Measurements from ENCODE around the gene CLDN1. TPM values are rescaled to one million over a fixed set of nuclear protein-coding genes. Genes with fewer than 3 reads are reported as not detected.

Gene CLDN1, protein sequence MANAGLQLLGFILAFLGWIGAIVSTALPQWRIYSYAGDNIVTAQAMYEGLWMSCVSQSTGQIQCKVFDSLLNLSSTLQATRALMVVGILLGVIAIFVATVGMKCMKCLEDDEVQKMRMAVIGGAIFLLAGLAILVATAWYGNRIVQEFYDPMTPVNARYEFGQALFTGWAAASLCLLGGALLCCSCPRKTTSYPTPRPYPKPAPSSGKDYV
- polyA plus RNA-seq (2013, experiment 1 of 2; ENCODE audit: insufficient read length): 2.1 TPM
- polyA plus RNA-seq (2013, experiment 2 of 2; ENCODE audit: insufficient read length): 2.0 TPM

DNA sequence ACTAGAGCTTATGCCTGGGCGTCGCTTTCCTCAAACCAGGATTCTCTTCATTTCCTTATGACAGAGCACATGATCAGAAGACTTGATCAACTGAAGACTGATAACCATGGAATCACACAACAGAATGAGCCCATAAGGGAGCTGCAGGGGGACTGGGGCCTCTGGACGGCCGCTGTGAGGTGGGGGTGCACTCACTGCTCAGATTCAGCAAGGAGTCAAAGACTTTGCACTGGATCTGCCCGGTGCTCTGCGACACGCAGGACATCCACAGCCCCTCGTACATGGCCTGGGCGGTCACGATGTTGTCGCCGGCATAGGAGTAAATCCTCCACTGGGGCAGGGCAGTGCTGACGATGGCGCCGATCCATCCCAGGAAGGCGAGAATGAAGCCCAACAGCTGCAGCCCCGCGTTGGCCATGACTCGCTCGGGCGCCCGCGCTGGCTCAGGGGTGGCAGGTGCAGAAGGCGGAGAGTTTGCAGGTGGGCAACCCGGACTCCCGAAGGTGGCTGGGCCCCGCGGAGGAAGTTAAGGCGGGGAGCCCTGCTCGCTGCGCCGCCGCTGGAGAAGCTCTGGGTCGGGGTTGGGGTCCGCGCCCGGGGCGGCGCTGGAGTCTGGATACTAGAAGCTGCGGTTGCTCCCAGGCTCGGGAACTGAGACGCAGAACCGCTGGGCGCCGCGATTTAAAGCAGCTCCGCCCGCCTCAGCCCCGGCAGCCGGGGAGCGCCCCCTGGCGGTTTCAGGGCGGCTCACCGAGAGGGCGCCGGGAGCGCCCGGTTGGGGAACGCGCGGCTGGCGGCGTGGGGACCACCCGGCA is at the start of gene CLDN1:
Gene CLDN1 (minus strand): TSS at position 658 of the 815 bp plus-strand sequence. CDS start 240 bp downstream, at position 418.
- DNase-seq: peak; percentile 74

DNA sequence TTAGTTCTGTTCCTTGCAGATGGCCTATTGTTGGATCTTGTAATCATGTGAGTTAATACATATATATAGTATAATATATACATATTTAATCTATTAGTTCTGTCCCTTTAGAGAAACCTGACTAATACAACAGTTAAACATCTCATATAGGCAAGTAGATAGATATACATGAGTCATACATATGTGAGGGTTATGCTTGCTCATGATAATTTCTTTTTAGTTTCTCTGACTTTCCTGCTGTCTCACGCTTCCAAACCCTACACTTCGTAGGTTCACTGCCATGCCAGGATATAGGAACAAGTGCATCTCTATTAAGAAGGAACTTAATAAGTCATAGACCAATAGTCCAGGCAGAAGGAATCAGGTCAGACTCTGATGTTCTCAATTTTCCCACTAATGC is 48.9 kb upstream of the CLDN1 start:
- no peak for DNase-seq

DNA sequence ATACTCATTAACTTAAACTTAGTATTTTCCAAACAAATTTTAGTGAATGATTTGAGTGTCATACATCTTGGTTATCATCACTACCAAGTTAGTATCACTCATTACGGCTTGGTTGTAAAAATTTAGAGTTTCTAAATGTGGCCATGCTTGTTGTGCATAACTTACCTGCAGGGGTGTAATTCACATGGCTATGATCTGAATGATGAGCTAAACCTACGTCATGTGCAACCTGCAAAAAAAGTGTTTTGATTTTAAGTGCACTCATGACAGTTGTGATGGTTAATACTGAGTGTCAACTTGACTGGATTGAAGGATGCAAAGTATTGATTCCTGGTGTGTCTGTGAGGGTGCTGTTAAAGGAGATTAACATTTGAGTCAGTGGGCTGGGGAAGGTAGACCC is 48.1 kb upstream of the CLDN1 start:
- DNase-seq: no peak

DNA sequence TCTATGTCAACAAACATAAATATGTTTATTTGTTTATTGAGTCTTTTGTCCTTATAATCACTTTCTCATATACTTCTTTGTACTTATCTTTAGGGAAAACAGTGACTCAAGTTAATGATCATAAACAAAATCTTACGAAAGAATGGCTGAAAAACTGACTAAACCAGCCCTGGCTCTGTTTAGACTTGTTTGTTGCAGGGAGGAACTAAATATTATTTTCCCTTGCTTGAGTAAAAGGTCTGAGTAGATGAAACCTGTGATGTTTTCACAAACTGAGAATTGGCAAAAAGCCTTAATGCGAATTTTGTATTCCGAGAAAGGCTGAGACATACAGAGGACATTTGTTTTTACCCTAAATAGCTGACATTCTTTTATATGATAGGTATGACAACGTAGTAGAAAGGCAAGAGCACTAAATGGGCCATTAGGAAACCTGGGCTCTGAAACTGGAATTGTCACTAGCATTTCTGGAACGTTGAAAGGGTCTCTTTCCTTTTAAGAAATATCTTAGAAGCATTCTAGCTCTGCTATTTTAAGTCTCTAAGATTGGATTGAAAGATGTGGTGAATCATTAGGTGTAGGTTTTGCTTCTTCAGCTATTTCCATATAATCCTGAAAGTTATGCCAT is 47.5 kb upstream of the CLDN1 start:
- DNase-seq: no peak

DNA sequence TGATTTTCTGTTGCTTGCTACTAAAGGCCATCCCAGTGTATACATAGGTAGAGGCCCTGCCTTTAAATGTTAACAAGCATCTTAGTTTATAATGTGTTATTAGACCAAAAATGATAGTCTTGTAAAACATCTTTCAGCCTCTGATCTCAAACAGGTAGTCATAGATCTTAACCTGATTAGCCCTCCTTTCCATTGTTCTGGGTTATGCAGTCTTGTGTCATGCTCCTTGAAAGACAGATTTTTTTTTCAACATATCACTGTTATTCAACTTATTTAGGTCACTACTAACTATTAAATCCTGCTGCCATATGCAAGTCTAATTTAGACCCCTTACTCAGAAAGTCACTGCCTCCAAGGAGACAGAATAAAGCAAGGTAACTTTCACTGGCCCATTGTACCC is 46.6 kb upstream of the CLDN1 start:
- DNase-seq: no peak

DNA sequence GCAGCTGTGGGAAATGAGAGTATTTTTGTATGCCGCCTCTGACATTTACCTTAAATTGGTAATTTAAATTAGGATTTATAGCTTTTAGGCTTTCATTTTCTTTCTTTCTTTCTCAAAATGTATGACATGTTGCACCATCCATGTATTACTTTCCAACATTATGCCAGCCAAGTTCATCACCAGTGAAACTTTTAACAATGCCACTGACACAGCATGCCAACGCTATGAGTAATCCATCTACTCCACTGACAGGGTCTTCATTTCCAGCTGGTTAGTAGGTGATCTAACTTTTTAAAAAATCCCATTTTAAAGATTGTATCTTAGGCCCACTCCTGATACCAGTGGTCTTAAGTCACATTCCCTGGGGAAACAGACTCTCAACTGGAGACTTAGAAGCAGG is 43.9 kb upstream of the CLDN1 start:
- peak; percentile 29 for DNase-seq

DNA sequence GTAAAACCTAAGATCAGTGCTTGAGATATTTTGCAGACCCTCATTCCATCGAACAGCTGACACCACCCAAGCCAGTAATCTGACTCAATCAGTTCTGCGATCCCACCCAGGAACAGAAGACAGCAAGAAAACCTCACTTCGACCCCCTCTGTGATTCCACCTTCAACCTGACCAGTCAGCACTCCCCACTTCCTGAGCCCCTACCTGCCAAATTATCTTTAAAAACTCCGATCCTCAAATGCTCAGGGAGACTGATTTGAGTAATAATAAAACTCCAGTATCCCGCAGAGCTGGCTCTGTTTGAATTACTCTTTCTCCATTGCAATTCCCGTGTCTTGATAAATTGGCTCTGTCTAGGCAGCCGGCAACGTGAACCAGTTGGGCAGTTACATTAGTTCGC is 40.0 kb upstream of the CLDN1 start:
- no peak for DNase-seq

DNA sequence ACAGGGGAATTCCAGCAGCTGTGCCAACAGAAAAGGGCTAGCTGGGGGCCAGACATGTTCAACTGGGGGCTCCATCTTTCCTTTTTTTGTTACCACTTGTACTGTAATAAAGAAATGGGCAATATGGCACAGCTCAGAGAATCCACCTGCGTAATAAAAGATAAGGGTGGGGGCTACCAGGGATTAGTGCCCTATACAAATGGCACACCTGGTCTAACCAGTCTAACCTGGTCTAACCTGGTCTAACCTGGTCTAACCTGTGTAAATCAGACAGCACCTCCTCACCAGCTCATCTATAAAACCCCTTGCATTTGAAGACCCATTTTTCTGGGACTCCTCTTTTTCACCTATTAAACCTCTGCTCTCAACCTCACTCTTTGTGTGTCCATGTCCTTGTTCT is 39.5 kb upstream of the CLDN1 start:
- DNase-seq: no peak

DNA sequence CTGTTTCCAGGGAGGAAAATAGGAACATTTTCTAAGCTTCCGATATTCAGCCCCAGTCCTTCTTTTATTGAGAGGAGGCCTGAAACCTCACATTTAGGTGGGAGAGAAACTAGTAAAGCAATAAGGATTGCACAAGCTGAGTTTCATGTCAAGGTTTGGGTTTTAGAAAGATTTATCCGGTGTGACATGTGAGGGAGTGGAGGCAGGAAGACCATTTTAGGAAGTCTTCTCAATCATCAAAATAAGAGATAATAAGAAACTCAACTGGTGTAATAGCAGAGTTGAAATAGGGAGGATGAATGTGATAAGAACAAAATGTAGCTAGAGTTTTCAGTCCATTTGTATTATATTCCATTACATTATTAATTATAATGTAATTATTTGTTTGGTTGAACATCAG is 38.0 kb upstream of the CLDN1 start:
- no peak for DNase-seq

DNA sequence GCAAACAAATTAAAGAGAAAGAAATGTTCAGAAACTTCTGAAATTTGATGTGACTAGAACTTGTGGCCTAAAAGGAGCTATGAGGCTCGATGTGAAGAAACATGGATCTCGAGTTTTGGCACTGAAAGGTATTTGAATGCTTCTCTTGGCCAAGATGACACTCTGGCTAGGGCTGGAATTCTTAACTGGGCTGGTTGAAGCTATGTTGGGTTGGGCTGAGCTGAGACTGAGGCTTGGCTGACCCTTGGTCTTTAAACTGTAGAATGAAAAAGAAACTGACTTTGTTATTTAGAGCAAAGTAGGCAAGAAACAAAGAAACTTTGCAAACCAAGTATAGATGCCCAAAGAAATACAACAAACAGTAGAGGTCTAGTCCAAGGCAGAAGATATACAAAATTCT is 37.6 kb upstream of the CLDN1 start:
- no peak for DNase-seq

DNA sequence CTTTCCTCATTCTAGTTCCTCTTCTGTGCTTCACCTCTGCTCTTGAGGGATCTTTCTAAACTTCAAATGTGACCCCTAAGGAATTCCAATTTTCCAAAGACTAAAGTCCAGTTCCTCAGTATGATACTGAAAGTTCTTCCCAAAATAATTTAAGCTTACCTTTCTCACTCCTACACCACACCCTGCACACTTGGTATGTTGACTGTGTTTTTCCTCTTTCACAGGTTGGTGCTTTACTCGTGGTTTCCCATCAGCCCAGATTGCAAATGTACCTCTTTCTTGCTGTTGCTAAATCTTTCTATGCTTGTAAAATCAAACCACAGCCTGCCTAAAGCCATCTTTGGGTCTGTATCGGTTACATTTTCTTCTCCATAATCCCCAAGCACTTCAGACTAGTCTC is 35.2 kb upstream of the CLDN1 start:
- DNase-seq: no peak

DNA sequence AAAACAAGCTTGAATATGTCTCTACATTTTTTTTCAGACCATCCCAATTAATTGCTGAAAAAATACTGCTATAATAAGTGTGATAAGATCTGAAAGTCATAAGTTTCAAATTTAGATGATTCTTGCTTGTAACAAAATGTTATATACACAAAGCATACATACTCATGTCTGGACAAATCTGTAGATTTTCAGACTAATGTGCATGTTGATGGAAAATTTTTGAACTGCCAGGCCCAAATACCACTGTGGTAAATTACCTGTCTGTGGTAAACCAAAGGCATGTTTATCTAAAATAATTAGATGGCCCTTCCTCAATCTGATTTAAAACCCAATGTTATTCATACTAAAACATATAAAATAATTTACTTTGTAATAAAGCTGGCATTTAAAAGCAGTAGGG is 34.0 kb upstream of the CLDN1 start:
- DNase-seq: no peak

DNA sequence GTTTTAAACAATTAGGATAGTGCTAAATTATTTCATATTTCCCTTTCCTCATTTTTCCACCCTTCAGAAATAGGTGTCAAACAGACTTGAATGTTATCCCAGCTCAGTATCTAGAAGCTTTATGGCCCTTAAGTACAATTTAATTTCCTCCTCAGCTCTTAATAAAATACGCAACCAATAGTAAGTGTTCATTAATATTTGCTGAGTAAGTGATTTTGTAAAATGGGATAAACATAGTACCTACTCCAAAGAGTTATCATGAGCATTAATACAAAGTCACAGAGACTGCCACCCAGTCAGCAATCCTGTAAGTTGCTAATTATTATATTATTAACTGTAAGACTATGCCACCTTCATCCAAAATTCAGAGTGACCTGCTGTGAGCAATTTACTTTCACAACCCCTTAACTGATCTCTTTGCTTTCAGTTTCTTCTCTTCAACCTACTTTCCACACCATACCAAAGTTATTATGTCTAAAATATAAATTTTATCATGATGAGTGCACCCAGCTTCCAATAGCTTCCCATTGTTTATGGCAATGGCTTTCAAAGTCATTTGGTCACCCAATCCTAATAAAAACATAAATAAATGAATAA is 30.7 kb upstream of the CLDN1 start:
- DNase-seq: no peak

DNA sequence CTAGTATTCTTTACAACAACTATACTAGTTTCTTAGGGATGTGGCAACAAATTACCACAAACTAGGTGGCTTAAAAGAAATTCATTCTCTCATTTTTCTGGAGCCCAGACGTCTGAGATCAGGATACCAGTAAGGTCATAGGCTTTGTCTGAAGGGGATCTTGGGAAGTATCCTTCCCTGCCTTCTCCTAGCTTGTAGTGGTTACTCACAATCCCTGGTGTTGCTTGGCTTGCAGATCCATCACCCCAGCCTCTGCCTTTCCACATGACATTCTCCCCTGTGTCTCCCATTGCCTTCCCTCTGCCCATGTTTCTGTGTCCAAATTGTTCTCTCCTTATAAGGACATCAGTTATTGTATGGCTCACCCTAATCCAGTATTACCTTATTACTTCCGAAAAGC is 24.3 kb upstream of the CLDN1 start:
- no peak for DNase-seq

DNA sequence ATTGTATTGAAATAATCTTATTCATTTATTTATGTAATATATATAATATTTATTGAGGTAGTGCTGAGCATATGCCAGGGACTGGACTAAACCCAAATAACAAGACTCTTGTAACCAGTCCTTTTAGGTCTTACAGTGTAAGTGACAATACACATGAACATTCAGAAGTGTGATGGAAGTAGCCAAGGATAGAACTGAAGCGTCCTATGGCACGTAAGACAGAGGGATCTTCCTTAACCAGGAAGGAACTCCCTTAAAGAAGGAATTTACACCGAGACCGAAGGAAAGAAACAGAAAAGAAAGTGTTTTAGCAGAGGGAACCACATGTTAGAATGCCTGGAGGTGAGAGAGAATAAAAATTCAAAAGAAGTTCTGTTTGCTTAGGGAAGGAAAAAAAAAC is 23.6 kb upstream of the CLDN1 start:
- no peak for DNase-seq

DNA sequence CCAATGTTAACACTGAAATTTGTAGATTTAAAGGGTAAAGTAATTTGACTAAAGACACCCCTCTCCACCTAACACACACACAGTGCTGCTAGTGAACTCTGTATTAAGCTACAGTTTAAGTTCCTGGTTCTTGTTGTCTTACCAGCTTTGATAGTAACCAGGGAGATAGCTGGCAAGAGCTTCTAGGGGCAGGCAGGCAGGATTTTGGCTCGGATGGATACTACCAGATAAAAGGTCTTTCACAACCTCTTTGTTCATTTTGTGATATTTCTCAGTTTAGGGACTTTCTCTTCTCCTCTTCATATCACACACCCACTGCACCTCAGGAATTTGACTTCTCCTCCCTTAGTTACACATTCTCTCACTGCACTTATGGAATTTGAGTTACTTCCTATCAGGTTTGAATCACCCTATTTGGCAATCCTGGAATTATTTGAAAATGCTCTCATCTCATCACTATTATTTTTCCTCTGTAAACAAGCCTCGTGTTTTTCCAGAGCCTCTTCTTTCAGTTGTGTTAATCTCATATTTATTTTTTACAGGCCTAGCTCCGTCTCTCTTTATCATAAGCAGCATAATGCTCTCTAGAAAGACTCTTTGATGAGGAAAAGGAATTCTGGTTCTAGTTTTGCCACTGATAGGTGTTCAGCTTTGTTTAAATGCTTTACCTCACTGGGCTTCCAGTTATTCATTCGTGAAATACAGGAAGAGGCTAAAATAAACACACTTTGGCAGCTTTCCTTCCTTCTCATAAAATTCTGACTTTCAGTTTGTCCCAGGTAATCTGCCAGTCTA is 23.0 kb upstream of the CLDN1 start:
- peak; percentile 94 for DNase-seq

DNA sequence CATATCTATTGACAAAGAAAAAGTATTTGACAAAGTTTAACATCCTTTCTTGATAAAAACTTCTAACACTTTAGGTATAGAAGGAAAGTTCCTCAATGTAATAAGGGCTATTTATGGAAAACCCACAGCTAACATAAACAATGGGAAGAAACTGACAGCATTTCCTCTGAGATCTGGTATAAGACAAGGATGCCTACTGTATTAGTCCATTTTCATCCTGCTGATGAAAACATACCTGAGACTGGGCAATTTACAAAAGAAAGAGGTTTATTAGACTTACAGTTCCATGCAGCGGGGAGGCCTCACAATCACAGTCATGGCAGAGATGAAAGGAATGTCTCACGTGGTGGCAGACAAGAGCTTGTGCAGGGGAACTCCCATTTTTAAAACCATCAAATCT is 17.8 kb upstream of the CLDN1 start:
- DNase-seq: peak; percentile 27

DNA sequence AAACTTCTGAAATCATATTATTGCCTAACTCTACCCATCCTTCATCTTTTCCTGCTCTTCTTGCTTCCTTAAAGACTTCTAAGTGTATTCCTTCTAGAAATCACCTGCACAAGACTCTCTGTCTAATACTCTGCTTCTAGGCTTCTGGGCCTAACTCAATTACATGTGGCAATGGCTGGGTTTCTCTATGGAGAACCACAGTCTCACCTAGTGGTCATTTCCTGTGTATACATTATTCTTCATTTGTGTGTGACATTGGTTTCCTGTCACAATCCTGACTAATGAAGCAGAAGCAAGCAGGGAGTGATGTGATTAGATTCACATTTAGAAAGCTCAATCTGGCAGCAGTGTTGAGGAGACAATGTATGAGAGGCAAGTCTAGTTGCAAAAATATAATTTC is 16.9 kb upstream of the CLDN1 start:
- DNase-seq: peak; percentile 62

DNA sequence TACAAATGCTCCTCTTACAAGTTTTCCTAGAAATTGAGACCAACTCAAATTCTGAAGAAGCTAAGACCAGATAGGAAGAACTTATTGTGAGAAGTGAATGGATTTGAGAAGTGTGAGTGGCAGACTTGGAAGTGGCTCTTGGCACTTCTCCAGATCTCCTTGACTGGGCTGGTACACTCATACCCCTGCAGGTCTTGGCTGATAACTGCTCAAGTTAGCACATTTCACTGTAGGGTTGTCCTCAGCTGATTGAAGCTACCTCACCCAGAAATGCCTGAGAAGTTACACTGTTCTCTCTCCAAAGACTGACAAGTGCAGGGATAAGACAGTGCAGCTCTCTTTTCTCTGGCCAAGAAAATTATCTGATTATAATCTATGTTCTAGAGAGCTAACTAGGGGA is 16.5 kb upstream of the CLDN1 start:
- DNase-seq: peak; percentile 16

DNA sequence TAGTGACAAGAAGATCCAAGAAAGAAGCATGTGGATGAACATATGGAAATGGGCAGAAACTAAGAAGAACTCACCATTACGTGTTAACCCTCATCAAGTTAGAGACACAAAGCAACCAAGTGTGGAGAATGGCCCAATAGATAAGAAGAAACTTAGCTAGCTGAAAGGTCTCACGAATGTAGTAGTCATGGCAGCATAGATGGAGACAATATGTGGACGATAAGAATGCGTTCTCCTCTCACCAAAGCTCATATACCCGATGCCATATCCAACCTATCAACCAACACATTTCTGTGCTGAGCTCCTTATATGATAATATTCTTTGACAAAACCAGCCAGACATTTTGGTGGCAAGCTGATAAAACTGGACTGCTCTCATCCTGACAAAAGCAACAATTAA is 15.1 kb upstream of the CLDN1 start:
- no peak for DNase-seq

DNA sequence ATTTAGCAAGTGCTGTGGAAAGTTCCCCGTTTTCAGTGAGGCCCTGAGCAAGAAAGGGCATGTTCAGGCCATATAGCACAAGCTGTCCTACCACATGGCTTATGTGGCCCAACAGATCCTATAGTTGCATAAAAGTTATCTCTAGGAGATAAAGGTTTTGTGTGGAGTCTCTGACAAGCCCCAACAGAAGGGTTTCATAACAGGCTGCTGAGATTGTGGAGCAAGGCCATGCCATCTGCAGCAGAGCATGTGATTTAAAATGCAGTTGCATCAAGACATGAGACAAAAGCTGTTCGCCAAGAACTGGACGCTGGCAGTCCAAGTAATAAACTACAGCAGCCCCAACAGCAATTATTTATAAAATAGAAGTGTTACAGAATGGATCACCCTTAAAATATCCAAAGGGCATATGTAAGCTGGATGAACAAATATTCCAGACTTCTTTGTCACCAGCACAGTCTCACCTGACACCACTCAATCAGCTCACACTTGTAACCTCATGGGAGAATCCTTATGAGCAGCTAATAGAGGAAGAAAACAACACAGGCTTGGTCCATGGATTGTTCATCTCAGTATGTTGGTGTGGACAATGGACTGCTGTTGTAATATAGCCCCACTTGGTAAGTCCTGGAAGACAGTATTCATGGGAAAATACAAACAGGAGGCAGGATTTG is 14.4 kb upstream of the CLDN1 start:
- no peak for DNase-seq

DNA sequence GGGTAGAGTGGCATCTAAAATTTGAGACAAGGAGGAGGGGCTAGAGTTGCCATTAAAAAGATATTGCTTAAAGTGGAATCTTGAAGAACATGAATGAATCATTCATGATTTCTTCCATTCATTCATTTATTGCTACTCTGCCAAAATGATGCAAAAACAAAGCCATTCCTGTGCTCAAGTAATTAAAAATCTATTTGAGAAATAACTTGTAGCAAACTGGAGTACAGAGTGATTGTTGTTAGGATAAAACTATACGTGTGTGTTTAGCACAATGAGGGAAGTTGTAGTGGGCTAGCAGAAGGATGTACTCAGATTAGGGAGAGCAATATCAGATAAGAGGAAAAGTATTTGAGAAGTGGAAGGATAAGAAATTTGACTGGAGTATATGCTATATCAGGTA is 11.7 kb upstream of the CLDN1 start:
- no peak for DNase-seq
